ENCODE measurements around the gene CCN6. TPM values are rescaled to one million over a fixed set of nuclear protein-coding genes. Genes with fewer than 3 reads are reported as not detected.
A peak's percentile ranks its signal among the peaks of the same experiment; 100 is the strongest.

The CCN6 gene
- not detected in 2 replicates for total RNA-seq (2014; rRNA removed; shearing (Covaris generic); ENCODE audit: low replicate concordance)

DNA sequence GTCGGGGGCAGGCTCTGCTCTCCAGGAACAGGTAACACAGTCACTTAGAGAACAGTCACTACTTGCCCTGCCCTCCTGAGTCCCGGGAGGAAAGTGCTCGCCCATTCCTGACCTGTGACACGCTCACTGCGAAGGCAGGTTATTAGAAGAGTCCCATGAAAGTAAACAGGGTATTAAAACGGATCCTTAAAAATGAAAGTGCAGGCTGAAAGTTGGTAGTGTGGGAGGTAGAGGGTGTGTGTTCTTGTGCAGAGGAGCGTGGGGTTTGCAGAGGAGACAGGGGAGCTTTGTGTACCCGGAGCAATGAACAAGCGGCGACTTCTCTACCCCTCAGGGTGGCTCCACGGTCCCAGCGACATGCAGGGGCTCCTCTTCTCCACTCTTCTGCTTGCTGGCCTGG is at the start of gene CCN6:
CCN6 (plus strand) TSS at position 104 of the 400 bp plus-strand sequence; CDS start at position 358, 254 bp downstream.
- no peaks in the 10 kb centered on the region for H3K9me3 ChIP-seq
- no peak within 1 kb of the TSS for H3K4me3 ChIP-seq
- H3K27me3 ChIP-seq, result no peaks in the 10 kb centered on the region
- DNase-seq, result no peak
- H3K36me3 ChIP-seq, result no peaks in the 10 kb centered on the region

DNA sequence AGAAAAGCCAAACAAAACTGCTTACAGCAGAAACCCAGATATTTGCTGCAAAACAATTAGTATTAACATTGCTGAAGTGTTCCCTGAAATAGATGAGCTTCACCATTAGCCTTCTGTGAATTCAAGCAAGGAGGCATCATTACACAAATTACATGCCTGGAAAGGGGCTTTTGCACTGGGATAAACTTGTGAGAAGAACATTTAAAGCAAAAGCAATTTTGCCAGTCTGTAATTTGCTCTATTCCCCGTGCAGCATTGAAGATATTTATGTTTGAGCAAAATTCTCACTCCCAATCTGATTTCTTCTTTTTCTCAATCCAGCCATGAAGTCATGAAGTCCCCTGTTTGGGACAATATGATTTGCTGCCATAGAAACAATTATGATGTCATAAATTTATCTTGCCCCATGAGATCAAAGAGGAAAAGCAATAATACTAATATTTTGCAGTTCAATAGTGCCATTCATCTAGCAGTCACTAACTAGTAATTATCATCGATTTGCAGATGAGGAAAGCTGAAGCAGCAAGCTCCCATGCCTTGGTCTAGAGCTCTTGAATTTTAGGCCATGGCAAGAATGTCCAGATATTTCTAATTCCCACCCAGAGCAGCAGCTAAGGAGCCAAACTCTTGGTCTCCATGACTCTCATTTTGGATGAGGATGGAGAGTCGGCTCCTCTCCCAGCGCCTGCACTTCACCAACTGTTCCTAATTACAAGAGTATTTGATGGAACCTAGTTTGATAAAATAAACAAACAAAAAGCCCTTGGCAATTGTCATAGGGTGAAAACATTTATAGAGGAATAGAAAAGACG is 49.5 kb upstream of the CCN6 start:
- Histone ChIP-seq H3K36me3 (no peaks in the 10 kb centered on the region), H3K4me3 (no peak overlapping the region), H3K9me3 (no peaks in the 10 kb centered on the region), H3K27me3 (no peaks in the 10 kb centered on the region)
- DNase-seq, result no peak

DNA sequence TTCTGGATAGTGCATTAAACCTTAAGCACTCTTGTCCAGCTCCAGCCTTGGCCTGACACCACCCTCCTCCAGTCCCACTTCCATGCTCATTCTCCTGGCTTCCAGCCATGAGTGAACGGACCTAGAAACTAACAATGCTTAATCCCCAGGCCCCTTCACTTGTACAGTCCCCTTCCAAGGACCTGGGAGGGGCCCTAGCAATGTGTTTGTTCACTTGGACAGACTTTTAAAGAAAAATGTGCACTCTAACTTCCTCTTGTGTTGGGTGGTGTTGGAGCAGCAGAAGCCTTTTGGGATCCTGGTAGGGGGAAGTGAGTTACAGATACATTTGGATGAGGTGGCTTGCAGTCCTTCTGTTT is 48.9 kb upstream of the CCN6 start:
- Histone ChIP-seq H3K4me3 (no peak overlapping the region), H3K9me3 (no peaks in the 10 kb centered on the region), H3K36me3 (no peaks in the 10 kb centered on the region), H3K27me3 (no peaks in the 10 kb centered on the region)
- DNase-seq, result no peak

DNA sequence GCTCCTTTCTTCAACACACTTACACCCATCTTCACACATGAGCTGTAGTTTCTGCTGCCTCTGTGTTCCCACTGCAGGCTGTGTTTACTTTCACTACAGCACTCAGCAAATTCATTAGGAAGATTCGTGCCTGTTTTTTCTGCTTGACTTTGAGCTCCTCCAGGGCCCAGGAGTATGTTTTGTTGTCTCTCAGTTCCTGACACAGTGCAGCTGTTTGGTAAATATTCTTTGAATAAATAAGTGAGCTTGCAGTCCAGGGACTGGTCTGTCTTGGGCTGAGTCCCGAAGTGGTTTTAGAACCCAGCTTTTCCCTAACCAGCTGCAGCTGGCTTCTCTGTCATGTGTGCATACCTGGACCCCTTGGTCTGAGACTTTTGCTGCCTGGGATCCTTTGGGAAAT is 46.6 kb upstream of the CCN6 start:
- no peak overlapping the region for H3K4me3 ChIP-seq
- no peaks in the 10 kb centered on the region for H3K9me3 ChIP-seq
- no peaks in the 10 kb centered on the region for H3K36me3 ChIP-seq
- H3K27me3 ChIP-seq, result no peaks in the 10 kb centered on the region
- DNase-seq, result no peak

DNA sequence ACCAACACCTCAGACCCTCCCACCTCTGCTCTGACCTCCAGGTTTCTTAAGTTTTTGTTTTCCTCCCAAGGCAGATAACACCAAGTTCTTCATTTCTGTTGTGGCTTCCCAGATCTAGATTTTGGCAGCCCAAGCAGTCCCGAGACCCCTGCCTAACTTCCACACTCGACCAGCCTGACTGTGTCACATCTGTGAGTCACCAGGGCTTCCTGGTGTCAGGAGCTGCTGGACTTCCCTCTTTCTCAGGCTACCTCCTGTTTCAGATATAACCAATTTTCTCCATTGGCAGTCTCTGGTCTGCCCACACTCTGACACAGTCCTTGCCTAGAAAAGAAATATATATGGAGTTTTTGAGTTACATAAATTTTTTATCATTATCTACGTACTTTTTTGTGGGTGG is 46.1 kb upstream of the CCN6 start:
- Histone ChIP-seq H3K27me3 (no peaks in the 10 kb centered on the region), H3K9me3 (no peaks in the 10 kb centered on the region), H3K36me3 (no peaks in the 10 kb centered on the region), H3K4me3 (no peak overlapping the region)
- DNase-seq, result no peak

DNA sequence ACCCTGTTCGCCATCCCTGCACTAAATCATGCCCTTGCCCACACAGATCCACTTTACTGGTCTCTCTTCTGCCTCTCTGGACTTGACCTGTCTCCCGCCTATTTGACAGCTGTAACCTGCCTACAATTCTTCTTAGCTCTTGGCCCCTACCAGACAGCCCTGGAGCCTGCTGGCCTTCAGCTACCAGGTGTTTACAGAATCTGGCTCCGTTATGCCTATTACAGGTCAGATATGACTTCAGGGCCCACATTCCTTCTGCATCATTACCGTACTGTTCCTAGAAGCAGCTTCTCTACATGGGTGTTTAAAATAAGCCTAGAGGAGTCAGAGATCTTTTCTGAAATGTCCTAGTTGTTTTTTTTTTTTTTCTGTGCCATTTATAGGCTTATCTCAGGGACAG is 45.4 kb upstream of the CCN6 start:
- Histone ChIP-seq H3K4me3 (no peak overlapping the region), H3K27me3 (no peaks in the 10 kb centered on the region), H3K36me3 (no peaks in the 10 kb centered on the region), H3K9me3 (no peaks in the 10 kb centered on the region)
- no peak for DNase-seq

DNA sequence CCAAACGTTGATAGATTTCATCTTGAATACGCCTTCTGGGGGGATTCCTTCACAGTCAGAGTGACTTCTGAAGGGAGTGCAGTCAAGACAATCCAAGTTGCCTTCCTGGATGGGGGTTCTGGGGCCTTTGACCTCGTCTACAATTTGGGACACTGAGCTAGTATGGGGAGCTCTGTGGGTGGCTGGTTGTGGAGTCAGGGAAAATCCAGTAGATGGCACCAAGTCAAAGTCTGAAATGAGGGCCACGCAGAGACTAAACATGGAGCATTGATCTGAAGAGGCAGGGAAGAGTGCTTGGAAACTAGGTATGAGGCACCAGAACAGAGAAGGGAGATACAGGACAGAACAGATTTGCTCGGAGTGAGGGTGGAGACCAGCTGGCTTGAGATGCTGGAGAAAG is 43.6 kb upstream of the CCN6 start:
- no peak overlapping the region for H3K4me3 ChIP-seq
- no peaks in the 10 kb centered on the region for H3K27me3 ChIP-seq
- H3K36me3 ChIP-seq, result no peaks in the 10 kb centered on the region
- no peaks in the 10 kb centered on the region for H3K9me3 ChIP-seq
- DNase-seq, result no peak

DNA sequence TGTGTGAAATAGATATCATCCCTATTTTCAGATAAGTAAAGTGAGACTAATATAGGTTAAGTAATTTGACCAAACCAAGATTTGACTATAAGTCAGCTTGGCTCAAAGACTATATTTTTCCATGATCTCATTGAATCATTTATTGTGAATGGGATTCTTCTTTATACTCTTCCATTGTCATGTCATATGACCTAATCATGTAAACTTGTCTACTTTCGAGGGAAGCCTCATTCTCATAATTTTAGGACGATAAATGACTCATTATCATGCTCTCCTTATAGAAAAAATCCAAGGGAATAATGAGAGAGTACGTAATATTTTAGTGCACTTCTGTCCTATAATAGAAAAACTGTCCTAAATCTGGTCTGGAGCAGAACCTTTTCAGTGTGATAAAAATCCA is 40.9 kb upstream of the CCN6 start:
- DNase-seq, result no peak
- Histone ChIP-seq H3K27me3 (no peaks in the 10 kb centered on the region), H3K4me3 (no peak overlapping the region), H3K9me3 (no peaks in the 10 kb centered on the region), H3K36me3 (no peaks in the 10 kb centered on the region)

DNA sequence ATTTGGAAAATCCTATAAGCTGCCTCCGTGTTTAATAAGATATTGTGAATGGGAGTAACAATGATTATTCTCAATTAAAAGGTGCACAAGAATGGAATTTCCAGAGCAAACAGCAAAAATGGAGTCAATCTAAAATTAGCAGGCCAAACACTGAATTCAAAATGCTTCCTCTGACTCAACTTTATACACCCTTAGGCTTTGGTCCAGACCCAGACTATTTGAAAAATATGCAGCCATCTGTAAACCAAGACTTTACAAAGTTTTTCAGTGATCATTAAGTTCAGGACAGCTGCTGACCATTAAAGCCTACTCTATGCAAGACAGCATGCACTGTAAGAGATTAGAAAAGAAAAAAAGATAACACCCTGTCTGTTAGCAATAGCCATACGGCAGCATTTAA is 39.4 kb upstream of the CCN6 start:
- H3K9me3 ChIP-seq, result no peaks in the 10 kb centered on the region
- no peak for DNase-seq
- H3K27me3 ChIP-seq, result no peaks in the 10 kb centered on the region
- H3K36me3 ChIP-seq, result no peaks in the 10 kb centered on the region
- no peak overlapping the region for H3K4me3 ChIP-seq

DNA sequence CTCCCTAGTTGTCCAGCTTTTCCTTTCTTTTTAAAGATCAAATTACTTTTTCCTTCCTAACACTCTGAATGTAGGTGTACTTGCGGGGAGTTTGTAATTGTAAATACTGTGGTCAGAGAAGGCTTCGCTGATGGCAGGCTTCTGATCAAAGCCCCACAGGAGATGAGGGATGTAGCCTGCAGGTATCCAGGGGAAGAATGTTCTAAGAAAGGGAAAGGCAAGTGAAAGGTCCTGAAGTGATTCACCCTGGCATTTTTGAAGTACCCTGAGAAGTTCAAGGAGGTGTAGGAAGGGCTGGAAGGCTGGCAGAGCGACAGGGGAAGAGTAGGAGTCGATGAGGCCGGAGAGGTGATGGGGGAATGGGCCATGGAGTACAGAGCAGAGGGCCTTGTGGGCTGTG is 38.2 kb upstream of the CCN6 start:
- no peak for DNase-seq
- no peaks in the 10 kb centered on the region for H3K36me3 ChIP-seq
- H3K4me3 ChIP-seq, result no peak overlapping the region
- no peaks in the 10 kb centered on the region for H3K9me3 ChIP-seq
- H3K27me3 ChIP-seq, result no peaks in the 10 kb centered on the region

DNA sequence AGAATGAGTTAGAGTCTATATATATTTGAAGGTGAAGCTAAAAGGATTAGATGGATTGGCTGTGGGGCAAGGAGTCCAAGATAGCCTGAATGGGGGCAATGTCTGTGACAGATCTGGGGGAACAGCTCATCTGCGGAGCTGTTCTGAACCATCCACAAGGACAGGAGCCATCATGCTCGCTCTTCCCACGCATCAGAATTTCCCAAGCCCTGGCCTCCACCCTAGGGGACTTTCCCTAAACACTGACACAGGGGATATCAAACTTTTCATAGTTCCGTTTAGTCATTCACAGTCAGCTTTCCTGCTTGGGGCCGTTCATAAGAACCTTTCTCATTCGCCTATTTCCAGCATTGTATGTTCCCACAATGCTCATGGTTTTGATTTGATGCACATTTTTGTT is 37.6 kb upstream of the CCN6 start:
- no peaks in the 10 kb centered on the region for H3K36me3 ChIP-seq
- DNase-seq, result no peak

DNA sequence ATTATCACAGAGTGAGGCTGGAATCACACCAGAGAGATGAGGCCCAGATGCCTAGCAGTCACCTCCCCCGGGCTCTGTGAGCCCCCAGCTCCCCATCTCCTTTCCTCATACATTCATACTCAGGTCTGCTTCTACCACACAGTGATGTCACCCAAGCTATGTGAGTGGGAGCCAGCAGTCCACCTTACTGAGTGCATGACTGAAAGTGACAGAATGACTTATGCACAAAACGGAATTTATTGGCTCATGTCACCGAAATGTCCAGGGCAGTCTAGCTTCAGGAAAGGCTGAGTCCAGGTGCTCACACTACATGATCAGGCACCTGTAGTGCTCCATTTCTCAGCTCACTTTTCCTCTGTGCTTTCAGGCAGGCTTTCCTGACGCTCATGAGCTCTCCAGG is 36.7 kb upstream of the CCN6 start:
- H3K27me3 ChIP-seq, result no peaks in the 10 kb centered on the region
- no peaks in the 10 kb centered on the region for H3K9me3 ChIP-seq
- no peak overlapping the region for H3K4me3 ChIP-seq
- no peaks in the 10 kb centered on the region for H3K36me3 ChIP-seq
- DNase-seq, result no peak

More for the DNA sequence above, 37.6 kb upstream of the CCN6 start:
- Histone ChIP-seq H3K27me3 (no peaks in the 10 kb centered on the region), H3K4me3 (no peak overlapping the region), H3K9me3 (no peaks in the 10 kb centered on the region)

DNA sequence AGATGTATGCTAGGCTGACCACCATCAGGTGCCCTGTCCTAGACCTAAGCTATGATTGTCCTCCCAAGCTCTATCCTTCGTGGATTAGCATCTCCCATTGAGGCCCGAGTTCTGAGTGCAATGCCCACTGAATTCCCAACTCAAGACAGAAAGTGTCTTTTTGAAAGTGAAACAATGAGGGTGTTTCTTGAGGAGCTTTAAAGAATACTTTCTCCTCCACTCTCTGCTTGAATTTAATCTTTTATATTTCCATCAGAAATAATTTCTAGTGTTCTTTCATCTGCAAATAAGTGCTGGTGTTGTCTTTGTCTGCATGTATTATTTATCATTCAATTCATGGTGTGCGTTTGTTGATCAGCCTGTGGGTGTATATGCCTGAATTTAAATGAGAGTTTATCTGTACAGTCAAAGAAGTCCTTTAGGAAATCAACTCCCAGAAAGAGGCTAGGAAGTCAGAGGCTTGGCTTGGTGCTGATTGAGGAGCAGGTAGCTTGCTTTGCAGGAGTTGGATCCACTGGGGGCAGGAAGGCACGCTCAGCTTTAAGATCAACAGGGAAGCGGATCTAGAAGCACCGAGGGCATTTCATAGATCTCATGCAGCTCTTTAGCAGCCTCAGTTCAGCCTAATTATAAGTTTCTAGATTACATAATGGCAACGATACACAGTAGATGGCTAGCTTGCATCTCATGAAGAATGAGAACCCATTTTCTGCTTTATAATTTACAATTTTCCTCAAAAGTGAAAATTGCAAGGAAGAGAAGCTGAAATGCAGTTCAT is 36.0 kb upstream of the CCN6 start:
- DNase-seq, result no peak
- H3K27me3 ChIP-seq, result no peaks in the 10 kb centered on the region
- H3K4me3 ChIP-seq, result no peak overlapping the region
- no peaks in the 10 kb centered on the region for H3K9me3 ChIP-seq
- H3K36me3 ChIP-seq, result no peaks in the 10 kb centered on the region

DNA sequence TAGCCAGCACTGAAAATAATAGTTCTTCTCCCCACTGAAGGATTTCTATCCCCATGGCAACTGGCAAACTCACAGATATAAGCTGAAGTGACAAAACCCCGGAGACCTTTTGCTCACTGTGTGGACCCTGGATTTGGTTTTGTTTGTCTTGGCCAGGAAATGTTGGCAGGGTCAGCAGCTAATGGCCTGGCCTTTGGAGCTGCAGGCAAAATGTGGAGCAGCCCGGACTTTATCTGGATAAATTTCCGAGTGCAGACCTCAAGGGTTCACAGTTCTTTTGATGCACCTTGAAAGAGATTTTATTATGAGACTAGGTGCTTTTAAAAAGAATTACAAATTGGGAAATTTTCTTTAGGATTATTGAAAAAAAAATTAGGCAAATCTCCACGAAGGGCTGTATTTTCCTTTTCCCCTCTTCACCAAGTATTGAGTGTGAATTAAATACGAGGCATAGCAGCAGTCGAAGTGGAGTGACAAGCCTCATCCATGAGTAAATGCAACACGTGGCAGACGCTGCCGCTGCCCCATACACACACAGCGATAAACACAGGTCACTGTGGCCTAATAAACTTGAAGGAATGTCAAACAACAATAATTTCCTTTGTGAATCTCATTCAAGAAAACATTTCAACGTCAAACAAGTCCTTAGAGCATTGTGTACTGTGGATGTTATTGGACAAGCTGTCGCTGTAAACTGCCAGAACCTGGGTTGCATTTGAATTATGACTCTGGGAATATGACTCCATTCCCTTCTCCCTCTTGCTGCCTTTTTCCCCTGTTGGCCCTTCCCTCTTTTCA is 35.1 kb upstream of the CCN6 start:
- DNase-seq, result peak; percentile 74
- Histone ChIP-seq H3K36me3 (no peaks in the 10 kb centered on the region), H3K27me3 (no peaks in the 10 kb centered on the region), H3K9me3 (no peaks in the 10 kb centered on the region), H3K4me3 (no peak overlapping the region)

DNA sequence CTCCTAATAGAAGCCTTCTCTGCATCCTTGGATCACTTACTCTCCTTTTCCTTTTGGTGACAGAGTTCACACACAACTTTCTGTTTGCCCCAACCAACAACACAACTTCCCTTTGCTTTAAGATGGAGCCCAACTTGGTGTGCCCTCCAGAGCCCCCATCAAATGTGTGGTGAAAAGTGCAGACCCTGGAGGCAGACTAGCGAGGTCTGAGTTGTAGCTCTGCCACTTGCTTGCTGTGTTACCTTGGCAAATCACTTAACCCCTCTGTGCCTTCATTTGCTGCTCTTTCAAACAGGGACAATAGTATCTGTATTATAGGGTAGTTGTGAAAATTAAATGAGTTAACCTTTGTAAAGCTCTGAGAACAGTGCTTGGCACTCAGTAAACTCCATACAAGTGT is 34.3 kb upstream of the CCN6 start:
- Histone ChIP-seq H3K27me3 (no peaks in the 10 kb centered on the region), H3K9me3 (no peaks in the 10 kb centered on the region), H3K4me3 (no peak overlapping the region), H3K36me3 (no peaks in the 10 kb centered on the region)
- no peak for DNase-seq

DNA sequence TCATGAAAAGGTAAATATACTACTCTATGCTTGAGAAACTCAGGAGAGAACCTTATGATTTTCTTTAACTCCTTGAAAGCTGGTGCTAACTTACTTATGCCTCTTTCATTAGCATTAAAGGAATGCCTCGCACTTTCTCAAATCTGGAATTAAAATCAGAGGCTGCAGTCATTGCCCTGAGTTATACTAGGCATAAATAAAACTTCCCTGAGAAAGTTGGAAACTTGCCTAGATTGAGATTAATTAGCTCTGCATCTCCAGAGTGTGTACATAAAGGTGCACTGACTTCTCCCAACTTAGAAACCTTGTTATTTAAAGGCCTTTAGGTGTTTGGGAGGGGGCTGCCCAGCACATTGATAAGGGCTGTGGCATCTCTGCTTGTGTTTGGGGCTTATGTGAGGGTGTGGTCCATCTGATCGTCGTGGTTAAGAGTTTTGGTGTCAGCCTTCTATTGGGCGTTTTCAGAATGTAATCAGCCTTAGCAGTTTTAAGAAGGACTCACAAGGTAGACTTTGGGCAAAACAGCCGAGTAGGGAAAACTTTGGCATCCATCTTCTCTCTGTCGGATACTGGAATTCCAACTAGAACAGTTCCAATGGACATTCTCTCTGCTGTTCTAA is 32.1 kb upstream of the CCN6 start:
- Histone ChIP-seq H3K27me3 (no peaks in the 10 kb centered on the region), H3K36me3 (no peaks in the 10 kb centered on the region), H3K4me3 (no peak overlapping the region), H3K9me3 (no peaks in the 10 kb centered on the region)
- no peak for DNase-seq

DNA sequence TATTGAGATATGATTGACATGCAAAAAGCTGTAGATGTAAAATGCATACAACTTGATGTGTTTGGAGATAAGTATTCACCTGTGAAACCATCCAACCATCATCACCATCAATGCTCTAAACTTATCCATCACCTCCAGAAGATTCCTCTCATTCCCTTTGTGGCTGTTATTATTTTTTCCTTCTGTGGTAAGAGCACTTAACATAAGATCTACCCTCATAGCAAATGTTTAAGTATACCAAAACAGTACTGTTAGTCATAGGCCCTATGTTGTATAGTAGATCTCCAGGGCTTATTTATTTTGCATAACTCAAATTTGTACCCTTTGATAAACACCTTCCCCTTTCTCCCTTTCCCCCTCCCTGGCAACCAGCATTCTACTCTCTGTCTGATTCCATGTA is 31.2 kb upstream of the CCN6 start:
- Histone ChIP-seq H3K36me3 (no peaks in the 10 kb centered on the region), H3K4me3 (no peak overlapping the region), H3K9me3 (no peaks in the 10 kb centered on the region), H3K27me3 (no peaks in the 10 kb centered on the region)
- DNase-seq, result no peak
